ENCODE results near the gene LMLN.

GRCh38 chr3:198043119-198043518, 83.1 kb downstream of the LMLN start:
- TF ChIP-seq CTCF (IDR thresholded peaks at IDR 0.05) (no peak), POLR2A (IDR thresholded peaks at IDR 0.05) (no peak), POLR2AphosphoS5 (IDR thresholded peaks at IDR 0.05) (no peak)
